Stimulated activated CD8-positive, alpha-beta memory T cell treated with anti-CD3 and anti-CD28 coated beads, Interleukin-12 subunit alpha, Interleukin-12 subunit beta, amount 100 ng/mL, for 1 hour (primary cell): ENCODE data around the gene SLC6A2.
"Not testable (repeated sequence)": the region's sequence is repeated elsewhere in the genome, so short reads cannot be mapped to it uniquely, and the experiment has no call there.

Experiments
- DNase-seq: peaks from one replicate; pipeline ENCODE4 v3.0.0-alpha.2; 2020; ENCODE audit warnings: low read depth

The SLC6A2 gene

GRCh38 chr16:55655897-55656681 lies at the start of gene SLC6A2:
TSS of gene SLC6A2 (plus strand) at chr16:55655988. CDS start at chr16:55656695, 707 bp downstream.
- DNase-seq: no peak

DNA sequence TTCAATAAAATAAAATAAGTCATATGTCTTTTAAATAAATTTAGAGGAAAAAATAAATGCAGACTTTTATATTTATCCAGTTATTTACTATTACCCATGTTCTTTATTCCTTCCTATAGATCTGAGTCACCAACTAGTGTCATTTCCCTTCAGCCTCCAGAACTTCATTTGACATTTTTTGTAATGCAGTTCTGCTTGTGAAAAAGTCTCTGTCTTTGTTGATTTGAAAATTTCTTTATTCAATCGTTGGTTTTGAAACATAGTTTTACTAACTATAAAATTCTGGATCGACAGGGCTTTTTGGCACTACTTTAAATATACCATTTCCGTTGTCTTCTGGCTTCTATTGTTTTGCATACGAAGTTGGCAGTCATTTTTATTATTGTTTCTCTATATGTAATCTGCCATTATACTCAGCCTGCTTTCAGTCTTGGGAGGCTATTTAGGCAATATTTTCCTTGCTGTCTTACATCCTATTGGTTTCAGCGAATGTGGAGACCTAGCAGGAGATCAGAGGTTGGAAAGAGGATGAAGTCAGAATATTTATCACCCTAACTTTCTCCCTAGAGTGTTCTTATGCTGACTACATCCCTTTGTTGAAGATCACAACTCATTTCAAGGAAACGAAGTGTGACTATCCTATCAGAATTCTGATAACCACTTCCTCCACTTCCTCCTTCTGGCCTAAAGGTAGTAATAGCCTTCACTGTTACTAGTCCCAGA lies 42.0 kb upstream of the SLC6A2 start:
- no peak for DNase-seq

- DNase-seq: no peak
These were observed 40.7 kb upstream of the SLC6A2 start for GRCh38 chr16:55615071-55615470.

GRCh38 chr16:55615670-55616069 lies 40.1 kb upstream of the SLC6A2 start:
- not testable (repeated sequence) for DNase-seq

- no peak for DNase-seq
These were observed 34.0 kb upstream of the SLC6A2 start for GRCh38 chr16:55621771-55622170.

DNA sequence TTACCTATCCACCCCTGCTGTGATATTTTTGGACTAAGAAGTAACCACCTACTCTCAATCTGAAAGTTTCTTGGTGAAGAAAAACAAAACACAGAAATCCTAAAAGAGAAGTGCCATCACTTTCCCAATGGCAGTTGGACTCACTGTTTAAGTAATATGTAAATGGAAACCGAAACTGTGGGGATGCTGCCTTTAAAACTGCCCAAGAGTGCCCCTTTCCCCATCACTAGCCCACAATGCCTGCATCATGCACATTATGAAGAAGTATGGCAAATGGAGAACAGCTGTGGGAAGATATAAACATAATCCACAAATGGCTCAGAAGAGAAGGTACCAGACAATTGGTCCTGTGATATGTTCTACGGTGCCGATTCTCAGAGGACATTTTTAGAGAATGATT lies 33.5 kb upstream of the SLC6A2 start:
- DNase-seq: no peak

- DNase-seq: no peak
These were observed 32.7 kb upstream of the SLC6A2 start for GRCh38 chr16:55622930-55623561.

GRCh38 chr16:55623640-55624039 lies 32.1 kb upstream of the SLC6A2 start:
- no peak for DNase-seq

DNA sequence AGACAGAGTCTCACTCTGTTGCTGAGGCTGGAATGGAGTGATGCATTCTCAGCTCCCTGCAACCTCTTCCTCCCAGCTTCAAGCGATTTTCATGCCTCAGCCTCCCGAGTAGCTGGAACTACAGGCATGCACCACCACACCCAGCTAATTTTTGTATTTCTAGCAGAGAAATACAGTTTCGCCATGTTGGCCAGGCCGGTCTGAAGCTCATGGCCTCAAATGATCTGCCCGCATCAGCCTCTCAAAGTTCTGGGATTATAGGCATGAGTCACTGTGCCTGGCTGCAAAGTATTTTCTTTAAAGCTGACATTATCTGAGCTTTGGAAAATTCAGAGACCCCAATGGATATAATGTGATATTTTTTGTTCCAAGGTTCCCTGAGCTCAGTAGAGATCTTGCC lies 31.1 kb upstream of the SLC6A2 start:
- DNase-seq: no peak

DNA sequence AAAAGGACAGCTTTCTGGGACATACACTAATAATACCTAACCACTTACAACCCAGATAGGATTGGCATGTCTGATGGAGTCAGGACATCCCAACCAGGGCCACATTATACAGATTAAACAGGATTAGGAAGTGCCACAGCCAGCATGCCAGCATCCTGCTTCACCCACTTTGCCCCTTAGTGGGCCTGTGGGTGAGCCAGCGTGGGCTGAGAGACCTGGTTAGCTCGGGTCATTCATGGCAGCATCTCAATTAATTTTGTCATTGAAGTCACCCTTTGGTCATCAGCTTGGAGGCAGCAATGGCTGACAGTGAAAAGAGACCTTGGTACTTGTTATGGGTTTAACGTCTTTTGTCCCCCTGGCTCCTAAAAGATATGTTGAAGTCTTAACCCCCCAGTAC lies 29.9 kb upstream of the SLC6A2 start:
- DNase-seq: no peak

DNA sequence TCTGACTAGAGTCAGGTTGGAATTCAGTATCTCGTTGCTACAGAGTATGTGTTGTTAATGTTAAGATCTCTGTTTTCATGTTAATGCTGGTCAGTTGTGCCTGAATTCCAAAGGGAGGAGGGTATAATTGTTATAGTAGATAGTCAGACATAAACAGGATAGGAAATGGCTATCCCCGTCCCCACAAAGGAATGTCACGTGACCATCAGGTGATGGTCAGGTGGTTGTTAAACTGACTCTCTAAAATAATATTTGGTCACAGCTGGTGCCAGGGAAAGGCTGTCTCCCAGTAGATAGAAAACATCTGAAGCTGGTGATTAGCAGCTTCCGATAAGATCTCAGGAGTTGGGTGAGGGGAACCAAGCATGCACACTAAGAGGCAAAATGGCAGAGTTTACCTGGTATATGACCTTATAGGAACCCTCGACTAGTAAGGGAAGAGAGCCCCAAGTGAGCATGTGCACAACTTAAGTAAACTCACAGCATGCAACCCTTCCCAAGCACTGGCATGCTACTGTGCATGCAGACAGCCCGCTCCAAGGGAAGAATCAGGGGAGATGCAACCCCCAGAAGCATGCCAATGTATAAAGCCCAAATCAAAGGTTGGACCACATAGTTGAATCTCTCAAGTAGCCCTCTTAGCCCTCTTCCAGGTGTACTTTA lies 27.4 kb upstream of the SLC6A2 start:
- DNase-seq: no peak

GRCh38 chr16:55630774-55631173 lies 25.0 kb upstream of the SLC6A2 start:
- no peak for DNase-seq

DNA sequence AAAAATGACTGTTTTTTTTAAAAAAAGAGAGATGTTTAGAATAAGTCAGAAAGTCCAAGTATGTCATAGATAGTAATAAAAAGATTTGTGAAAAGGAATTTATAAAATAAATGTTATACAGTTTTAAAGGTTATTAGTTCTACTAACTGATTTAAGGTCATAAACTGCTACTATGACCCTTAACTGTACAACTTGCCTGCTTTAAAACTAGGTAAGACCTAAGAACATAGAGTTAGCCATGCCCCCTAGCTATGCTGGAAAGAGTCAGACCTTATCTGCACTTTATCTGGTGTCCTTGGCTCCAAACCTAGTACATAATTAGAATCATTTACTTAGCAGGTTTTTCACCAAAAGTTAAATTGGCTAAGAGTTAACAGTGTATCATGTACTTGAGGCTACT lies 23.5 kb upstream of the SLC6A2 start:
- DNase-seq: no peak

GRCh38 chr16:55634193-55634592 lies 21.6 kb upstream of the SLC6A2 start:
- DNase-seq: no peak

- no peak for DNase-seq
These were observed 17.5 kb upstream of the SLC6A2 start for GRCh38 chr16:55638256-55638655.

DNA sequence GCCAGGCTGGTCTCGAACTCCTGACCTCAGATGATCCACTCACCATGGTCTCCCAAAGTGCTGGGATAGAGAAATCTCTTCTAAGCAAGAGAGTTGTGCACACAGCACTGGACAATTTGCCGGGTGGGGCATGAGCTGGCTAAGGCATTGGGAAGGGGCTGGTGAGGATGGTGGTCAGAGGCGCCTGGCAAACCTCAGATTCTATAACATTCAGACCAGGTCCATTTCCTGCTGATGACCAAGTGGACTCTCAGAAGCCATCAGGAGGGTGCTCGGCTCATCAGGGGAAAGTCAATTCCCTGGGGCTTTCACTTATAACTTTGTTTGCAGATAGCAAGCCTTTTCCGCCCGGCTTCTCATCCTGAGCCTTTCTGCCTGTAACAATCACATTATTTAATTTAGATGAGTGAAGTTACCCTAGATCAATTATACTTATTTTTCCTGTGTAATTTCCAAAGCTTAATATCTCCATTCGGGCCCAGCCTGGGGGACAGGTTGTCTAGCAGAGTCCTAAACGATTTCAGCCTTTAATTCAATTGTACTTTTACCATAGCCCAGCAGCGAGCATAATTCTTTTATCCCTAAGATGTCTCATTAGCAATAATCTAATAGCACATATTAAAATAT lies 15.0 kb upstream of the SLC6A2 start:
- no peak for DNase-seq

DNA sequence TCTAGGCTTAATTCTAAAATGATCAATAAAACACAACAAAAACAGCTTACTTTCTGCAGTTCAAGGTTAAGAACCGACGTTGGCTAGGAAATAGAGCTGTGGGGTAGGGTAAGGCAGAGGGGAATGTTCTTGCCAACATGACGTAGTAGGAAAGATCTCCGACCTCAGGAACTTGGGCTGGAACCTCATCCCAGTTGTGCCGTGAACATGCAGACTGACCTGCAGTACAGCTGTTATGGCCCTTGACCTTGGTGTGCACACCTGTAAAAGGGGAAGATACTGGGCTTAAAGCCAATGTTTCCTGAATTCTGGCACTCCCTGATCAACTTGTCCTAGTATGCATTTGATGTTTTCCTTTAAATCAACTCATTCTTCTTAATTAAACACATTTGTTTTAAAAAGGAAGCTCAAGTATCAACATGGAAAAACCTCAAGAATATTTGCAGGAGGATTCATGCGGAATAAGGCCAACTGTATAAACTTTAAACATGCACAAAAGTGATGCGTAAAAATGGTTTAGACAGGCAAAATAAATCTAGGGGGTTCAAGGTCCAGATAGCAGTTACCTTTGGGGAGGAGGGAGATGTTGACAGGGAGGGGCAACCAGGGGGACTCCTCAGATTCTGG lies 14.2 kb upstream of the SLC6A2 start:
- no peak for DNase-seq

DNA sequence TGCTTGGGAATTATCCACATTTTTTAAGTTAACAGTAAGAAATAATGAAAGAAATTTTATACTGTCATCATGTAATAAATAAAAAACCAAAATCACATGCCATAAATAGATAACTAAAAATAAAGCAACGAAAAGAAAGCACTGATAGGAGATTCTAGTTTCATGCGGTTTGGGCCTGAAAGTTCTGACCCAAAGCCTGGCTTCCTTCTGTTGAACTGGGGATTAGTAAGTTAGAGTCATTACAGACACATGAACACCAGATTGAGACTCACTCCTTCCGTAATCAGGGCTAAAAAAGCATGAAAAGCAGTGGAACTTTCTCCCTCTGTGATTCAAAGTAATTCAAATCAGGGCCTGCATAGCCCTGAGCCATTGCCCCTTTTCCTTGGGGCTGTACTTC lies 13.2 kb upstream of the SLC6A2 start:
- DNase-seq: no peak

- DNase-seq: no peak
These were observed 12.4 kb upstream of the SLC6A2 start for GRCh38 chr16:55643161-55643970.

DNA sequence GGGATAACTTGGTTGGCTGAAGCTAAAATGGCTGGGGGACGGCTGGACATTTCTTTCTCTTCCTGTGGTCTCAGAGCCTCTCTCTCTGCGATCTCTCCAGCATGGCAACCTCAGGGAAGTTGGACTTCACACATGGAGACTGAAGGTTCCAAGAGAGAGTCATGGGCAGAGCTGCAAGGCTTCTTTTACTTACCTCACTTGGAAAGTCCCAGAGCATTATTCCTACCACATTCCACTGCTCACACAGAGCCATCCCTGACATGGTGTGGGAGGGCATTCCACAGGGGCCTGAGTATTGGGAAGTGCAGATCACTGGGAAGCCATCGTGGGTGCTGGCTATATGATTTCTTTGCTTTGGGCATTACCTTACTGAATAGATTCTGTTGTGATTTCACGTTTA lies 9.8 kb upstream of the SLC6A2 start:
- no peak for DNase-seq

GRCh38 chr16:55647343-55647742 lies 8.4 kb upstream of the SLC6A2 start:
- no peak for DNase-seq
